Measurements from ENCODE around the gene DOCK3.

GRCh38 chr3:51024121-51024520 lies 349.4 kb downstream of the DOCK3 start:
- TF ChIP-seq POLR2AphosphoS5 (IDR thresholded peaks at IDR 0.05) (no peak), EP300 (IDR thresholded peaks at IDR 0.05) (no peak), POLR2A (IDR thresholded peaks at IDR 0.05) (no peak)
- TF ChIP-seq, protein P1, sequence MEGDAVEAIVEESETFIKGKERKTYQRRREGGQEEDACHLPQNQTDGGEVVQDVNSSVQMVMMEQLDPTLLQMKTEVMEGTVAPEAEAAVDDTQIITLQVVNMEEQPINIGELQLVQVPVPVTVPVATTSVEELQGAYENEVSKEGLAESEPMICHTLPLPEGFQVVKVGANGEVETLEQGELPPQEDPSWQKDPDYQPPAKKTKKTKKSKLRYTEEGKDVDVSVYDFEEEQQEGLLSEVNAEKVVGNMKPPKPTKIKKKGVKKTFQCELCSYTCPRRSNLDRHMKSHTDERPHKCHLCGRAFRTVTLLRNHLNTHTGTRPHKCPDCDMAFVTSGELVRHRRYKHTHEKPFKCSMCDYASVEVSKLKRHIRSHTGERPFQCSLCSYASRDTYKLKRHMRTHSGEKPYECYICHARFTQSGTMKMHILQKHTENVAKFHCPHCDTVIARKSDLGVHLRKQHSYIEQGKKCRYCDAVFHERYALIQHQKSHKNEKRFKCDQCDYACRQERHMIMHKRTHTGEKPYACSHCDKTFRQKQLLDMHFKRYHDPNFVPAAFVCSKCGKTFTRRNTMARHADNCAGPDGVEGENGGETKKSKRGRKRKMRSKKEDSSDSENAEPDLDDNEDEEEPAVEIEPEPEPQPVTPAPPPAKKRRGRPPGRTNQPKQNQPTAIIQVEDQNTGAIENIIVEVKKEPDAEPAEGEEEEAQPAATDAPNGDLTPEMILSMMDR (IDR thresholded peaks at IDR 0.05) = no peak
